ENCODE results near the gene MROH9. TPM values are rescaled to one million over a fixed set of nuclear protein-coding genes. Genes with fewer than 3 reads are reported as not detected.

Gene MROH9
- polyA plus RNA-seq, 1 donor from 2014 or later, result not detected

- Histone ChIP-seq H3K9ac (ENCODE audit: low read length) (no peak overlapping the region), H2AFZ (ENCODE audit: low read depth, low read length) (no peak overlapping the region), H3K9me3 (ENCODE audit: low read length) (no peaks in the 10 kb centered on the region), H3K79me2 (replicated peaks; ENCODE audit: insufficient read depth, low read length) (no peaks in the 10 kb centered on the region), H4K20me1 (ENCODE audit: insufficient read depth) (no peaks in the 10 kb centered on the region), H3K27ac (ENCODE audit: low read length) (no peak overlapping the region), H3K36me3 (ENCODE audit: insufficient read depth, low read length) (no peaks in the 10 kb centered on the region), H3K27me3 (ENCODE audit: insufficient read depth, low read depth, low read length) (no peaks in the 10 kb centered on the region), H3F3A (ENCODE audit: insufficient read depth, low read length, poor library complexity, severe bottlenecking) (no peaks in the 10 kb centered on the region), H3K4me3 (ENCODE audit: low read length) (no peak overlapping the region), H3K9me2 (ENCODE audit: insufficient read depth, low read length) (no peaks in the 10 kb centered on the region), H3K4me2 (ENCODE audit: low read length) (no peak overlapping the region)
- TF ChIP-seq REST (IDR thresholded peaks at IDR 0.05; ENCODE audit: borderline replicate concordance), result no peak
- no peak for TF ChIP-seq TAF1 (IDR thresholded peaks at IDR 0.05; ENCODE audit: low read depth)
- TF ChIP-seq CTCF (IDR thresholded peaks at IDR 0.05; ENCODE audit: poor library complexity, severe bottlenecking), result no peak
- TF ChIP-seq MXI1 (conservative IDR thresholded peaks at IDR 0.05; ENCODE audit: poor library complexity, severe bottlenecking), result no peak
- TF ChIP-seq EZH2 (IDR thresholded peaks at IDR 0.05; ENCODE audit: borderline replicate concordance, insufficient read depth, low read length, poor library complexity, severe bottlenecking), result no peak
- TF ChIP-seq EP300 (conservative IDR thresholded peaks at IDR 0.05; ENCODE audit: poor library complexity, severe bottlenecking), result no peak
- TF ChIP-seq POLR2AphosphoS5 (IDR thresholded peaks at IDR 0.05), result no peak
- no peak for TF ChIP-seq SMC3 (conservative IDR thresholded peaks at IDR 0.05; ENCODE audit: poor library complexity)
Observed at GRCh38 chr1:171110621-171111326, 175.4 kb downstream of the MROH9 start.

GRCh38 chr1:171112119-171112518 lies 176.8 kb downstream of the MROH9 start:
- TF ChIP-seq EZH2 (IDR thresholded peaks at IDR 0.05; ENCODE audit: borderline replicate concordance, insufficient read depth, low read length, poor library complexity, severe bottlenecking) (no peak), REST (IDR thresholded peaks at IDR 0.05; ENCODE audit: borderline replicate concordance) (no peak)
- Histone ChIP-seq H3K27me3 (ENCODE audit: insufficient read depth, low read depth, low read length) (no peaks in the 10 kb centered on the region), H3K9ac (ENCODE audit: low read length) (no peak overlapping the region), H2AFZ (ENCODE audit: low read depth, low read length) (no peak overlapping the region), H4K20me1 (ENCODE audit: insufficient read depth) (no peaks in the 10 kb centered on the region), H3K36me3 (ENCODE audit: insufficient read depth, low read length) (no peaks in the 10 kb centered on the region), H3K4me3 (ENCODE audit: low read length) (no peak overlapping the region), H3K9me3 (ENCODE audit: low read length) (no peaks in the 10 kb centered on the region), H3K9me2 (ENCODE audit: insufficient read depth, low read length) (no peaks in the 10 kb centered on the region), H3K4me2 (ENCODE audit: low read length) (no peak overlapping the region), H3K27ac (ENCODE audit: low read length) (no peak overlapping the region), H3F3A (ENCODE audit: insufficient read depth, low read length, poor library complexity, severe bottlenecking) (no peaks in the 10 kb centered on the region), H3K79me2 (replicated peaks; ENCODE audit: insufficient read depth, low read length) (no peaks in the 10 kb centered on the region)

Measured in neural cell (in vitro differentiated cells).